GM12873 (cell line): ENCODE results near the gene WIPI1.

Experiments
- CTCF ChIP-seq: IDR thresholded peaks from 2 replicates; pipeline ENCODE4 v1.5.1; 2012; ENCODE audit warnings: low read depth, mild to moderate bottlenecking, moderate library complexity, low read length, control low read depth; ENCODE audit not compliant: insufficient read depth; ENCODE audit errors: missing control alignments

The WIPI1 gene

GRCh38 chr17:68452724-68453290 lies 4.5 kb downstream of the WIPI1 start:
- no peak for TF ChIP-seq CTCF

- TF ChIP-seq CTCF = no peak
These were observed 5.5 kb downstream of the WIPI1 start for GRCh38 chr17:68451670-68452354.

- TF ChIP-seq CTCF = no peak
These were observed 6.5 kb downstream of the WIPI1 start for GRCh38 chr17:68450801-68451200.

GRCh38 chr17:68450391-68450790 lies 6.9 kb downstream of the WIPI1 start:
- no peak for TF ChIP-seq CTCF

- TF ChIP-seq CTCF = no peak
These were observed 8.1 kb downstream of the WIPI1 start for GRCh38 chr17:68449021-68449739.

GRCh38 chr17:68446626-68447041 lies 10.7 kb downstream of the WIPI1 start:
- TF ChIP-seq CTCF = no peak

- TF ChIP-seq CTCF = no peak
These were observed 11.6 kb downstream of the WIPI1 start for GRCh38 chr17:68445671-68446070.
